ENCODE results near the gene FBXL17. TPM values are rescaled to one million over a fixed set of nuclear protein-coding genes. Genes with fewer than 3 reads are reported as not detected.

Gene FBXL17
- total RNA-seq, 1 donor from 2014 or later, result 7.0 TPM

- Mint-ChIP-seq H3K27ac (no peak overlapping the region), H3K27me3 (ENCODE audit: low read depth) (no peaks in the 10 kb centered on the region), H3K4me3 (ENCODE audit: low read depth) (no peak overlapping the region), H3K36me3 (ENCODE audit: low read depth) (peaks cover 5% of the 10 kb centered on the region), H3K9me3 (peaks cover 3% of the 10 kb centered on the region), H3K4me1 (ENCODE audit: low read depth) (peaks cover 41% of the 10 kb centered on the region)
- intact Hi-C loops (cut with micrococcal nuclease), result no loop called here
- no peak for DNase-seq (ENCODE audit: low spot score)
Observed at GRCh38 chr5:107977550-107978071, 404.3 kb downstream of the FBXL17 start.

GRCh38 chr5:107975568-107975967, 406.3 kb downstream of the FBXL17 start:
- Mint-ChIP-seq H3K4me1 (ENCODE audit: low read depth) (peaks cover 26% of the 10 kb centered on the region), H3K27ac (no peak overlapping the region), H3K9me3 (peaks cover 3% of the 10 kb centered on the region), H3K36me3 (ENCODE audit: low read depth) (peaks cover 5% of the 10 kb centered on the region), H3K27me3 (ENCODE audit: low read depth) (no peaks in the 10 kb centered on the region), H3K4me3 (ENCODE audit: low read depth) (no peak overlapping the region)
- intact Hi-C loops (cut with micrococcal nuclease), result no loop called here
- no peak for DNase-seq (ENCODE audit: low spot score)

- Mint-ChIP-seq H3K27ac (no peak overlapping the region), H3K4me1 (ENCODE audit: low read depth) (no peaks in the 10 kb centered on the region), H3K36me3 (ENCODE audit: low read depth) (no peaks in the 10 kb centered on the region), H3K27me3 (ENCODE audit: low read depth) (no peaks in the 10 kb centered on the region), H3K9me3 (no peaks in the 10 kb centered on the region), H3K4me3 (ENCODE audit: low read depth) (no peak overlapping the region)
- intact Hi-C loops (cut with micrococcal nuclease), result no loop called here
- DNase-seq (ENCODE audit: low spot score), result no peak
Observed at GRCh38 chr5:107971846-107972245, 410.1 kb downstream of the FBXL17 start.

GRCh38 chr5:107969847-107970246, 412.1 kb downstream of the FBXL17 start:
- Mint-ChIP-seq H3K4me1 (ENCODE audit: low read depth) (no peaks in the 10 kb centered on the region), H3K36me3 (ENCODE audit: low read depth) (no peaks in the 10 kb centered on the region), H3K27me3 (ENCODE audit: low read depth) (no peaks in the 10 kb centered on the region), H3K27ac (no peak overlapping the region), H3K4me3 (ENCODE audit: low read depth) (no peak overlapping the region), H3K9me3 (no peaks in the 10 kb centered on the region)
- DNase-seq (ENCODE audit: low spot score), result no peak
- intact Hi-C loops (cut with micrococcal nuclease), result no loop called here

- Mint-ChIP-seq H3K4me3 (ENCODE audit: low read depth) (no peak overlapping the region), H3K4me1 (ENCODE audit: low read depth) (no peaks in the 10 kb centered on the region), H3K36me3 (ENCODE audit: low read depth) (no peaks in the 10 kb centered on the region), H3K27me3 (ENCODE audit: low read depth) (peaks cover 1% of the 10 kb centered on the region), H3K27ac (no peak overlapping the region), H3K9me3 (no peaks in the 10 kb centered on the region)
- DNase-seq (ENCODE audit: low spot score), result no peak
- intact Hi-C loops (cut with micrococcal nuclease), result no loop called here
Observed at GRCh38 chr5:107968998-107969397, 412.9 kb downstream of the FBXL17 start.

- no peaks in the 10 kb centered on the region for H3K9me3 Mint-ChIP-seq
- H3K36me3 Mint-ChIP-seq (ENCODE audit: low read depth), result no peaks in the 10 kb centered on the region
- no peak for DNase-seq (ENCODE audit: low spot score)
- intact Hi-C loops (cut with micrococcal nuclease), result no loop called here
- peaks cover 2% of the 10 kb centered on the region for H3K27me3 Mint-ChIP-seq (ENCODE audit: low read depth)
- no peak overlapping the region for H3K4me3 Mint-ChIP-seq (ENCODE audit: low read depth)
- H3K4me1 Mint-ChIP-seq (ENCODE audit: low read depth), result no peaks in the 10 kb centered on the region
- H3K27ac Mint-ChIP-seq, result no peak overlapping the region
Observed at GRCh38 chr5:107968406-107968843, 413.5 kb downstream of the FBXL17 start.

- no peaks in the 10 kb centered on the region for H3K4me1 Mint-ChIP-seq (ENCODE audit: low read depth)
- no peak overlapping the region for H3K27ac Mint-ChIP-seq
- no peak overlapping the region for H3K4me3 Mint-ChIP-seq (ENCODE audit: low read depth)
- DNase-seq (ENCODE audit: low spot score), result no peak
- intact Hi-C loops (cut with micrococcal nuclease), result no loop called here
- H3K9me3 Mint-ChIP-seq, result no peaks in the 10 kb centered on the region
- no peaks in the 10 kb centered on the region for H3K36me3 Mint-ChIP-seq (ENCODE audit: low read depth)
- peaks cover 2% of the 10 kb centered on the region for H3K27me3 Mint-ChIP-seq (ENCODE audit: low read depth)
Observed at GRCh38 chr5:107966201-107966600, 415.7 kb downstream of the FBXL17 start.

GRCh38 chr5:107964722-107965121, 417.2 kb downstream of the FBXL17 start:
- peaks cover 2% of the 10 kb centered on the region for H3K27me3 Mint-ChIP-seq (ENCODE audit: low read depth)
- no peak overlapping the region for H3K27ac Mint-ChIP-seq
- H3K9me3 Mint-ChIP-seq, result no peaks in the 10 kb centered on the region
- DNase-seq (ENCODE audit: low spot score), result no peak
- intact Hi-C loops (cut with micrococcal nuclease), result no loop called here
- no peaks in the 10 kb centered on the region for H3K36me3 Mint-ChIP-seq (ENCODE audit: low read depth)
- no peak overlapping the region for H3K4me3 Mint-ChIP-seq (ENCODE audit: low read depth)
- H3K4me1 Mint-ChIP-seq (ENCODE audit: low read depth), result peaks cover 5% of the 10 kb centered on the region

GRCh38 chr5:107959573-107960279, 422.2 kb downstream of the FBXL17 start:
- Mint-ChIP-seq H3K27me3 (ENCODE audit: low read depth) (peaks cover 2% of the 10 kb centered on the region), H3K27ac (no peak overlapping the region), H3K4me1 (ENCODE audit: low read depth) (peaks cover 22% of the 10 kb centered on the region), H3K4me3 (ENCODE audit: low read depth) (no peak overlapping the region), H3K36me3 (ENCODE audit: low read depth) (no peaks in the 10 kb centered on the region), H3K9me3 (no peaks in the 10 kb centered on the region)
- intact Hi-C loops (cut with micrococcal nuclease), result no loop called here
- no peak for DNase-seq (ENCODE audit: low spot score)

- H3K36me3 Mint-ChIP-seq (ENCODE audit: low read depth), result no peaks in the 10 kb centered on the region
- intact Hi-C loops (cut with micrococcal nuclease), result no loop called here
- no peak overlapping the region for H3K27ac Mint-ChIP-seq
- no peaks in the 10 kb centered on the region for H3K9me3 Mint-ChIP-seq
- DNase-seq (ENCODE audit: low spot score), result no peak
- H3K4me1 Mint-ChIP-seq (ENCODE audit: low read depth), result peaks cover 26% of the 10 kb centered on the region
- no peaks in the 10 kb centered on the region for H3K27me3 Mint-ChIP-seq (ENCODE audit: low read depth)
- H3K4me3 Mint-ChIP-seq (ENCODE audit: low read depth), result no peak overlapping the region
Observed at GRCh38 chr5:107958861-107959260, 423.0 kb downstream of the FBXL17 start.

GRCh38 chr5:107958432-107958831, 423.5 kb downstream of the FBXL17 start:
- peaks cover 26% of the 10 kb centered on the region for H3K4me1 Mint-ChIP-seq (ENCODE audit: low read depth)
- no peaks in the 10 kb centered on the region for H3K27me3 Mint-ChIP-seq (ENCODE audit: low read depth)
- H3K36me3 Mint-ChIP-seq (ENCODE audit: low read depth), result peaks cover 3% of the 10 kb centered on the region
- DNase-seq (ENCODE audit: low spot score), result no peak
- intact Hi-C loops (cut with micrococcal nuclease), result no loop called here
- no peak overlapping the region for H3K27ac Mint-ChIP-seq
- no peak overlapping the region for H3K4me3 Mint-ChIP-seq (ENCODE audit: low read depth)
- H3K9me3 Mint-ChIP-seq, result no peaks in the 10 kb centered on the region

- Mint-ChIP-seq H3K27me3 (ENCODE audit: low read depth) (no peaks in the 10 kb centered on the region), H3K4me3 (ENCODE audit: low read depth) (no peak overlapping the region), H3K27ac (no peak overlapping the region), H3K9me3 (no peaks in the 10 kb centered on the region), H3K36me3 (ENCODE audit: low read depth) (peaks cover 5% of the 10 kb centered on the region), H3K4me1 (ENCODE audit: low read depth) (peaks cover 26% of the 10 kb centered on the region)
- intact Hi-C loops (cut with micrococcal nuclease), result no loop called here
- DNase-seq (ENCODE audit: low spot score), result no peak
Observed at GRCh38 chr5:107957051-107957450, 424.8 kb downstream of the FBXL17 start.

- Mint-ChIP-seq H3K27me3 (ENCODE audit: low read depth) (no peaks in the 10 kb centered on the region), H3K9me3 (no peaks in the 10 kb centered on the region), H3K36me3 (ENCODE audit: low read depth) (peaks cover 5% of the 10 kb centered on the region), H3K4me3 (ENCODE audit: low read depth) (no peak overlapping the region), H3K4me1 (ENCODE audit: low read depth) (peaks cover 27% of the 10 kb centered on the region), H3K27ac (no peak overlapping the region)
- no peak for DNase-seq (ENCODE audit: low spot score)
- intact Hi-C loops (cut with micrococcal nuclease), result no loop called here
Observed at GRCh38 chr5:107955321-107955720, 426.6 kb downstream of the FBXL17 start.
